T-helper 2 cell treated with Interferon-gamma antibody and Interleukin-4, amounts not matched to agents 100 ng/mL and 5 ng/mL, for 36 hours (primary cell): ENCODE measurements around the gene COLEC12. TPM values are rescaled to one million over a fixed set of nuclear protein-coding genes. Genes with fewer than 3 reads are reported as not detected.
"Not testable (repeated sequence)": the region's sequence is repeated elsewhere in the genome, so short reads cannot be mapped to it uniquely, and the experiment has no call there.

Experiments
- intact Hi-C: fragments of 100-400 bp; cut with micrococcal nuclease; formaldehyde crosslinking; loops from one replicate; pipeline ENCODE4 v1.15.1; 2023
- total RNA-seq: library from RNA; stranded (reverse); gene quantifications from 2 replicates; pipeline ENCODE4 v1.2.3, GENCODE V29; 2022

Gene COLEC12
- total RNA-seq, 1 donor from 2014 or later: not detected

DNA sequence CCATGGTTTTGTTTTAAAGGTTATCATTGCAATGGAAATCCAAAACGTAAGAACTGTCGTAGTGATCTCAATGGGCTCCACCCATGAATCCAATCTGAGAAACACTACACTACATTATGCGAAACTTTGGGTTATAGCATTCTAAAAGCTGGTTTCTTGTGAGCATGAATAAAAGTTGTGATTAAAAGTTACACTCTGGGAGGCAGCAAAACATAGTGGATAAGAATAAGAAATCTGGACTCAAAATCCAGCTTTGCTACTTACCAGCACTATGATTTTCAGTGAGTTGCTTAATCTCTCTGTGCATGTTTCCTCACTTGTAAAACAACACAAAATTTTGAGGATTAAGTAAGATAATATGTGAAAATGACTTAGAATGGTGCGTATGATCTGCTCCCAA is 207.0 kb downstream of the COLEC12 start:
- intact Hi-C loops: no loop called here

DNA sequence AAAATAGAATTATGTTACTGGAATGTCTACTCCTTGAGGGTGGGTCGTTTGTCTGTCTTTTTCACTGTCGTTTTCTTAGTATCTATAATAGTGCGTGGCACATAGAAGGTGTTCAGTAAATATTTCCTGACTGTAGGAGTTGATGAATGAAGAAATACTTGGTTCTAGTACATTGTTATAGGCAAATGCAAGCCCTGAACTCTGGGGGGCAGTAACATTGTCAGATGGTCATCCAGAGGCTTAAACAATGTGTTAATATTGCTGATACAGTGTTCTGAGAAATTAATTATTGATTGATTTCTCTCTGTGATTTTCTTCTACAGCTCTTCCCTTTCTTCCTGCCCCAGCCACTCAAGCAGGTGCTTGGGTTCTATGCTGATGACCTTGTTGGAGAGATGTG is 208.2 kb downstream of the COLEC12 start:
- intact Hi-C loops: no loop called here

DNA sequence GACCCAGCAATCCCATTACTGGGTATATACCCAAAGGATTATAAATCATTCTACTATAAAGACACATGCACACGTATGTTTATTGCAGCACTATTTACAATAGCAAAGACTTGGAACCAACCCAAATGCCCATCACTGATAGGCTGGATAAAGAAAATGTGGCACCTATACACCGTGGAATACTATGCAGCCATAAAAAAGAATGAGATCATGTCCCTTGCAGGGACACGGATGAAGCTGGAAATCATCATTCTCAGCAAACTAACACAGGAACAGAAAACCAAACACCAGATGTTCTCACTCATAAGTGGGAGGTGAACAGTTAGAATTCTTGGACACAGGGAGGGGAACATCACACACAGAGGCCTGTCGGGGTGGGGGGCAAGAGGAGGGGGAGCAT is 210.5 kb downstream of the COLEC12 start:
- intact Hi-C loops: not testable (repeated sequence)

DNA sequence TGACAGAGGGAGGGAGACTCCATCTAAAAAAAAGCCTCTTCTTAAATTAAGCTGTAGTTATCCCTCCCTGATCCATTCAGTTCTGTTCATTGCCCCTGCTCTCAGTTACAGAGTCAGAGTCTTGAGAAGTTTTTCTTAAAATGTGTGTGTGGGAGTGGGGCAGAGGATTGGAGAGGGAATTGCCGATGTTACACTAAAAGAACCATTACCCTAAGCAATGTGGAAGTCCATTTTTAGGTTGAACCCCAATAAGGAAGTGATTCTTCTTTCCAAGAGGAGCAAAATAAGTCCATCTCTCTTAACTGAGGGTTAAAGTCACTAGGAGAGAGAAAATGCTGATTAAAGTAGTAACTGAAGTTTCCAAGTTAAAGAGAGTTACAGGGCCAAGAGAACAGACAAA is 211.5 kb downstream of the COLEC12 start:
- intact Hi-C loops: no loop called here

DNA sequence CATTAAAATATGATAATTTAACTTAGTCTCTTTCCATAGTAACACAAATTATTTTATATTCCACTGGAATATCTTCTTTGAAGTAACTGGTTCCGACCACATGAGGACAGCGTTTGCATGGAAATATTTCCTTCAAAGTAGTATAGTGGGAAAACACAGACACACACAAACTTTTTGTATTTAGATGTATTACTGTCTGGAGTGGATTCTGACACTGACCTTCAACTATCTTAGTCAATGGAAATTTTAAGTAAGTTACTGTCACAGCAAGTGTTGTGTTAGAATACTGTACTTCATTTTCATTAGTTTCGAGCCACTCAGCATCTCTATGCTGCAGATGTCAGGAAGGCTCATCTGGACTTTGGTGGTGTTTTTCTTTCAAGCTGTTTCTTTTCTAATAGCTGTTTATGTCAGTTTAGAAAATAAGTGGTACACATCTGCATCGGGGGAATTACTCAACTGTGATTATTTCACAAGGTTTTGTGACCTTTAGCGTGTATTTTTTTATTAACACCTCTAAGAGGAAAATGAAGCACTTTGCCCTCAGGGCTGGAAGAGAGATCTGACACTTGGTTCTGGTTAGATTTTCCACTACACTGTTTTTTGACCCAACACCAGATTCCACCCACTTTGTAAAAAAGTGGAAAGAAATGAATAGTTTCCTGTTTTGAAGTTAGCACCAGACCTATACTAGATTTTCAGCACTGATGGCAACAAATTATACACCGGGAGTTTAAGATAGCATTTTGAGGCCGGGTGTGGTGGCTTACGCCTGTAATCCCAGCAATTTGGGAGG is 213.8 kb downstream of the COLEC12 start:
- intact Hi-C loops: no loop called here

DNA sequence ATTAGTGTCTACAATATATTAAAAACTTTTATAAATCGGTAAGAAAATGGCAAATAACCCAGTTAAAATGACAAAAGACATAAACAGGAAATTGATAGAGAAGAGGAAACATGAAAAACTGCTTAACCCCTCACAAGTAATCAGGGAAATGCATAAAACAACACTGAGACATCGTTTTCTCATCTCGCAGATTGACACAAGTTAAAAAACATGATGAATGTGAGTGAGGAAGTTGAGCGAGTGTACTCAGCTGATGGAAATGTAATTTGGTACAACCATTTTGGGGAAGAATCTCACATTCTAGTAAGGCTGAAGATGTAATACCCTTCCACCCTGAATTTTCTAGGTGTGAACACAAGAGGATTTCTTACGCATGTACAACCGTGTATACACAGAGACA is 214.7 kb downstream of the COLEC12 start:
- intact Hi-C loops: no loop called here

DNA sequence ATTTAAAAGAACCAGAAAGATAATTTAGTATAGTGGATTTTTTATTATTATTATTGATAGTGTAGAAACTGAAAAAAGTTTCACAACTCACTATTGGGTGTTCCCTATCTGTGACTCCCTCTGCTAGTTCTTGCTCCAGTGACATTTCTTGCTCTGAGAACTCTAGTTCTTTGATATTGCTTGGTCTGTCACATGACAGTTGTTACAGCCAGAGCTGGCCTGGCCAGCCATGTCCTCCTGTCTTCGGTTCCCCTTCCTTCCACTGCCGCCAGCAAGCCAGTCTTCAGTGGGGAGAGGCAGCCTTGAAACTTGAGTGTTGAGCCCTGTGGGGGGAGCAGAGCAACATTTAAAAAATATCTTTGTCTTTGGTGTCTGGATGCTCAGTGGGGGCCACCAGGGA is 225.0 kb downstream of the COLEC12 start:
- intact Hi-C loops: no loop called here

DNA sequence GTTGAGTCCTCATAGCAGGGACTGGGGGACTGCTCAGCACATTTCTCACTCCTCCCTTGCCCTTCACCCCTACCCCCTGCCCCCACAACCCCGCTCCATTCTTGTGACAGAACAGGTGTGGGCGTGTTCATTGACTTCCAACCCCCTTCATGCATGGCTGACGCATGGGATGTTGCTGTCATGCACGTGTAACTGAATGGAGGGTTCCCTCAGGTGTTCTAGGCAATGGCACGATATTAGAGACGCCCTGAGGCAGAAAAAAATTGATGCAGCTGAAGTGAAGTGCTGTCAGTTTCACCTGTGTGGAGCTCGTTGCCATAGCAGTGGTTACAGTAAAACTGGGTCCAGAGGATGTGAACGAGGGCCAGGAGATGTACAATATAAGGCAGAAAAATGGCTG is 226.2 kb downstream of the COLEC12 start:
- intact Hi-C loops: no loop called here

DNA sequence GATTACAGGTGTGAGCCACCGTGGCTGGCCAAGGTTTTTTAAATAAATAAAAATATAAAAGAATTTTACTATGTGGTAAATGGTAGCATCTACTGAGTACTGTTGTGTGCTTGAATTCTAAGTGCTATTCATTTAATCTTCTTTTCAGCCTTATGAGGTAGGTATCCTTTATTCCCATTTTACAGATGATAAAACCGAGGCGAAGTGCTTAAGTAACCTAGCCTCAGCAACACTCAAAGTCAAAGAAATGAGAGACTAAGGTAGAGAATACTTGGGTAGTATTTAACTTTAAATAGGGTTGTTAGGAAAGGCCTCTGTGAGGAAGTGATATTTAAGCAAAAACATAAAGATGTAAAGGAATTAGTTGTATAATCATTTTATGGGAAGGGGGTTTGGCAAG is 227.0 kb downstream of the COLEC12 start:
- intact Hi-C loops: no loop called here

DNA sequence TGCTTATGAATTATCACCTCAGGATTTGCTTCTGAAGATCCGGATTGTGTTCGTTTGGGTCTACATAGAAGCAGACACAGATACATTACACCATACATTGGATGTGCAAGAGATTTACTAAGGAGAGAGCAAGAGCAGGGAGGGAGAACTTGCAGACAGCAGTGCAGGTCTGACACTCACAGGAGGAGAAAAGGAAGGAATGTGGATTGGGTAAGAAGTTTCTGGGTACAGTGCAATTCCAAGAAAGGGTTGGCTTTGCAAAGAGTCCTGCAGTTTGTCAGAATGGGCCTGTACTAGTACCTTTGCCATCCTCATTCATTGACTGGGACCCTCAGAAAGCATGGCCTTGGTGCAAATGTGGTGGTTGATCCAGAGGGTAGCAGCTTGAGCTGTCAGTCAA is 227.9 kb downstream of the COLEC12 start:
- intact Hi-C loops: no loop called here

DNA sequence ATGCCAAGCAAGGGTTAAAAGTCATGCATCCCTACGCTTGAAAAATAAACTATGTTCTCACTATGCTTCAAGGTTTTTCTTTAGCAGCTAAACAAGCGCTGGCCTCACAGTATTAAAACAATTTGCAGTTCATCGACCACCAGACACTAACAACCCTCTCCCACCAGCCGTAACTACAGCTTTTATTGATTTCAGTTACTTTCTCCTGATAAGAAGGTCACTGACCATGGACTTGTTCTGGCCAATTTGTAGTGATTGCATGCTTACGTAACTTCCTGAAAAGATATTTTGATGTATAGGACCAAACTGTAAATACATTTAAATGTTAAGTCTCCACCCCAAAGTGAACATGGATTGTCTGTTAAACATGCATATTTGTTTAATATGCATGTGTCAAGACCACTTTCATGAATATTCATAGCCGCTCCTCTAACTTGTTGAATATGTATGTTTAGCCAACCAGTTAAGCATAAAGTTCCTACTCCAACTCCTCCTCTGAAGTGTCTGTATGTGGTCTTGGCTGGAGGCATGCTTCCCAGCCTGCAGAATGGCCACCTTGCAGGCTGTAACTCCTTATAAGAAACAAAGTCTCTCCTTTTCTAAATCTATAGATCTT is 230.9 kb downstream of the COLEC12 start:
- intact Hi-C loops: loop anchor here (5.0 kb wide), 3 partner anchors 57 to 543 kb away; partner anchors contain the start of genes CLUL1 and YES1

DNA sequence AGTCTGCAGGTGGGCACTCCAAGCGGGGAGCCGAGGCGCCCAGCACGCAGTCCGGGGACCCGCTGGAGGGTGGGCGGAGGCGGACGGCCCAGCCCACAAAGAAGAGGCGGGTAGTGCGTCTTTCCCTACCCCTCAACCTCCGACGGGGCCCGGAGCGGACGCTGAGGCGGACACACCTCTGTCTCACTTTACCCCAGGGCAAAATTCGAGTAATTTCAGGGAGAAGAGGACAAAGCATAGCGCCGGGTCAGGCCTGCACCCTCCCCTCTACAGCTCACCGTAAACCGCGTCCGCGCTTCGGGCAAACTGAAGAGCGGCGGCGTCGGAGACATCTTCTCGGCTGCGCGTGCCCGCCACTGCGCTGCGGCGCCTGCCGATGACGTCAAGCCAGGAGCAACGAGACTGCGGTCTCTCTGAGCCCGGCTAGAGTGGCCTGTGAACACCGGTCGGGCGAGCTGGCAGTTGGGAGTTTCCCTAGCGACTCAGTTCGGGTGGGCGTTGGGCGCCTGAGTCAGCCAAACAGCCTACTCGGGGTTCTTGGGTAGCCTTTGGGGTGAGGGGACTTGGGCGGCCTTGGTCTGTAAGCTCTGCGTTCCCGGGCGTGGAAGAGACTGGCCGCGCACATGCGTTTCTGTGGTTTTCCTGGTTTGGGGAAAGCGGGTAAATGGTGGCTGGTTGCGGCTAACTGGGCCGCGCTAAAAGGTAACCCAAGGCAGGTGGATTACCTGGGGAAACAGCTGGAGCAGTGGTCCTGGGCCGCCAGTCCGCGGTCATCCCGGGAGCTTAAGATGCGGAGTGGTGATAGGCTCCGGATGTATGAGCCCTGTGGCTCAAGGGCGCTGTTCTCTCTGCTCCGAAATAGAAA is 232.6 kb downstream of the COLEC12 start, which contains the start of gene THOC1:
TSS of gene THOC1 (minus strand) at position 360 of the 865 bp plus-strand sequence. CDS start at position 332, 28 bp downstream.
- intact Hi-C loops: loop anchor here (1.0 to 5.0 kb wide), 5 partner anchors 56 to 544 kb away; partner anchors contain the start of genes CLUL1, USP14 and YES1

DNA sequence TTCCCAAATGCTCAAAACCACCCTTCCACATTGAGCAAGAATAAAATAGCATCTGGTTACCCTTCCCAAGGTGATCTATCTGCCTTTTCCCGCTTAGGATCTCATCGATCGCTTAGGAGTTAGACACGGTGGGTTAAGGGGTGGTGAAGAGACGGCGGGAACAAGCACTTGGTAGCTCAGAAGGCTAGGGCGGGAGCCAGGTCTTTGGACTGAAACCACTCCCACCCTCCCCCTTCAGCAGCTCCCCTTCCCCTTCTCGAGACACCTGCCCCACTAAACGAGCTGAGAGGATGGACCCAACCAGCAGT is 233.2 kb downstream of the COLEC12 start:
- intact Hi-C loops: loop anchor here (5.0 kb wide), 3 partner anchors 55 to 545 kb away; partner anchors contain the start of genes CLUL1 and YES1

Other genes starting within 250 kb of the COLEC12 start
- 60.1 and 62.6 TPM in 2 replicates for gene THOC1, start 232.7 kb downstream of the COLEC12 start, total RNA-seq
- not detected in 2 replicates for gene CETN1, start 79.7 kb upstream of the COLEC12 start, total RNA-seq
- gene CLUL1, start 96.3 kb upstream of the COLEC12 start, total RNA-seq: not detected in 2 replicates
- 354 and 362 TPM in 2 replicates for gene TYMS, start 157.0 kb upstream of the COLEC12 start, total RNA-seq
- gene ENOSF1, start 211.9 kb upstream of the COLEC12 start, total RNA-seq: 89.6 and 92.2 TPM in 2 replicates